GM19023 (cell line): ENCODE results near the gene MED27.

Source experiments
- ATAC-seq: cut with Tn5 transposase; IDR thresholded peaks from one replicate; pipeline ENCODE4 v1.9.1; 2021; ENCODE audit warnings: mild to moderate bottlenecking, moderate library complexity; ENCODE audit not compliant: unreplicated experiment

MED27 gene

DNA sequence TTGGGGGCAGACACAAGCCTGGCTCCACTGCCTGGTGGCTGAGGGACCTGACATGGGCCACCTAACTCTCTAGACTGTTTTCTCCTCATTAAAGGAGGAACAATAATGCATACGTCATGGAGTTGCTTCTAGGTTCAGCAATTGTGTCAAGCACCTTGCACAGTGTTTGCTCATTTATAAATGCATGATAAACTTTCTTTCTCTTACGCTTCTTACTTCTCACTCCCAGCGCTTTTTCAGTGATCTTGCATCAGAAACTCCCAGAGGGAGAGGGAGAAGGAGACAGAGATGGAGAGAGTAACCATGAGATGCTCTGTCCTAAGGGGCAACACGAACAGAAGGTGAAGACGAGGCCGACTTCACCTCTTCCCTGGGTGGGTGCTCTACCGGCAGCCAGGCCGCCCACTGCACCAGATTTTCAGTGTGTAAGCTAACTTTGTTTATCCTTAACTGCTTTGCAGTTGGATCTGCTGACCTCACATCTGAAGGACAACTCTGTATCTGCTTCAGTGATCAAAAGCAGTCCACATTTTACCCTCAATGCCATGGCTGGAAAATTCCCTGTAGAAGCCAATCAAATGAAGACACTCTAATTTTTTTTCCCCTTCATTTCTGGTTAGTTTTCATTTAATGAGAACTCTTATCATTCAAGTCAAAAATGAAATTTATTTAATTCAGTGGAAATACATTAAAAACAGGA is 35.3 kb downstream of the MED27 start:
- ATAC-seq: no peak

DNA sequence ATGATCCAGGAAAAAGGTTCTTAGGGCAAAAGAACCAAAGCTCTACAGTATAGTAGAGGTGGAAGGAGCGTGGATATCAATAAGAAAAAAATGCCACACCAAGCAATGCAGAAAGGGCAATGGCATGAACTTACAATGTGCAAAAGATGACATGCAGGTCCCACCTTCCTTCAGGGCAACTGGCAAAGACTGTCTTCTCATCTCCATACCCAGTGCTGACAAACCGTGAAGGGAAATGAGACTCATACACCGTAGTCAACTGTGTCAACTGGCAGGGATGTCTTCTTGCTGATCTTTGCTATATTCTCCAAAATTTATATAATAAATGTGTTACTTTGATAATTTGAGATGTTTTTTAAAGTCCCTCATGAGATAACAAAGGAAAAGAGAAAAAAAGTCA is 36.0 kb downstream of the MED27 start:
- ATAC-seq: no peak

DNA sequence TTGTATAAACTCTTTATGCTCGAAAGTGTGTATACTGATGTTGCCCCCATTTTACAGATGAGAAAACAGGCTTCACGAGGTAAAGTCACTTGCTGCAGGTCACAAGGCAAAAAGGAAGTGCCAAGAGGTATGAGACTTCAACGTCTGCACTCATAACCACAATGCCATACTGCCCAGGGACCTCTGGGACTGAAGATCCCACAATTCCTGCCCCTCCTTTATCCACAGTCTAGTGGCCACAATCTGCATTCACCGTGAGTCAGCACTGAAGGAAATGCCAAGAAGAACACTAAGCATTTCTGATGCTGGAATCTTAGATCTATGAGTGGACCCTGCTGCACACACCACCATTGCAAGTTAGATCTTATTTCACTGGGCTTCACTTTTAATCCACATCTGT is 37.3 kb downstream of the MED27 start:
- ATAC-seq: no peak

GRCh38 chr9:132041798-132042197 is 37.9 kb downstream of the MED27 start:
- ATAC-seq: no peak

DNA sequence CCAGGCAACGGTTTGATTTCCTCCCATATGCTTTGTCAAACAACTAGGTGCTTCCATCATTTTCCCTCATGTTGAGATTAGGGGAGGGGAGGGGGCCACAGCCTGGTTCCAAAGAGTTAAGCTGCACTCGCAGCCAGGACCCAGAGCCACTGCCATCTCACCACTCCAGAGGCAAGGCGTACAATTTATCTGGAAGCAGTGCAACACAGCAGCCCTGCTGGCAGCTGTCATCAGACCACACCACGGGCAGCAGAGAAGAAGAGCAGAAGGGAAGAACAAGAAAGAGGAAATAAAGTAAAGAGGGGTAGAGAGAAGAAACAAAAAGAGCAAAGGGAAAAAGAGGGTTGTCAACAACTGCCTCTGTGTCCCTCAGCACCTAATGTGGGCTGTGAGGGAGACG is 38.9 kb downstream of the MED27 start:
- no peak for ATAC-seq

DNA sequence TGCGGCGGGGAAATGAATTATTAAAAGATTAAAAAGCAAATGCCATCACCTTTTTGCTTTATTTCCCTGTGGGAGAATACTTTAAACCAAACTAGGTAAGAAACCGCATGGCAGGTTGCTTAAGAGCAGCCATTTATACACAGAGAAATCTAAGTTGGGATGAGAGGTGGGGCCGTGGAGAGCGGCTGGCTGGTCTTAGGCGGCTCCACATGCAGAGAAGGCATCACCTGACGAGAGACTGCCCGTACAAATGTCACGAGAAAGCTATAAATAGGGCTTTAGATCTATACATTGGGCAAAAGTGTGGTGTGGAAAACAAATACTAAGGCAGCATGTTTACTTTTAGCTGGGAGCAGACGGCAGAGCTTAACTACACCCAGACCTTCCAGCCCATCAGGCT is 39.4 kb downstream of the MED27 start:
- ATAC-seq: no peak

- no peak for ATAC-seq
Observed at GRCh38 chr9:132039284-132039683, 40.4 kb downstream of the MED27 start.

DNA sequence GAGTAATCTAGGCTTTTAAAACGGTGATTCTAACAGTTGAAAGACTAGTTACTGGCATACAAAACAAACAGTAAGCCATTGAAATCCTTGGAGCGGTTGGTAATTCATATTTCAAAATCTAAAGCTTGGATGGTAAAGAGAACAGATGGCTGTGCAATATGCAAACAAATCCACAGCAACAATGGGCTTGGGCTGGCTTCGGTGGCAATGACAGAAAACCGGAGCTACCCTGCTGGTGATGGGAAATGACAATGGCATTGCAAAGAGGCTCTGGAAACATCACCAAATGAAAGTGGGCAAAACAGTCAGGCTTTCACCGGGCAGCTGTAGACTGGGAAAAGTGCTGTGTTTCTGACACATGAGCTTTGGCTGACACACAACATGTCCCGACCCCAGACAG is 42.2 kb downstream of the MED27 start:
- no peak for ATAC-seq

DNA sequence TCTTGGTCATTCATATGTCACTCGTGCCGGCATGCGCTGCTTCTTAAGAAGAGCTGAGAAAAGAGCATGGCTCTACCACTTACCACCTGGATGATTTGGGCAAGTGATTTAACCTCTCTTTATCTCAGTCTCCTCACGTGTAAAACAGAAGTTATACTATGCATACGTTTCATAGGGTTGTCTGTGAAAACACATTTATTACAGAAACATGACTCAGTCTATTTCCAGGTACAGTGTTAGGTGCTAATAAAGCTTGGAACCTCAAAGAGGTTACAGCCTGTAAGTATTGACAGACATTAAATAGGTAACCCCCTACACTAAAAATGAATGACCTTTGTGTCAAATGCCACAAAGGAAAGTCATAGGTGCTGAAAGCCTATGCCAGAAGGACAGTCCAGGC is 43.1 kb downstream of the MED27 start:
- no peak for ATAC-seq

- no peak for ATAC-seq
Observed at GRCh38 chr9:132035679-132036078, 44.0 kb downstream of the MED27 start.

DNA sequence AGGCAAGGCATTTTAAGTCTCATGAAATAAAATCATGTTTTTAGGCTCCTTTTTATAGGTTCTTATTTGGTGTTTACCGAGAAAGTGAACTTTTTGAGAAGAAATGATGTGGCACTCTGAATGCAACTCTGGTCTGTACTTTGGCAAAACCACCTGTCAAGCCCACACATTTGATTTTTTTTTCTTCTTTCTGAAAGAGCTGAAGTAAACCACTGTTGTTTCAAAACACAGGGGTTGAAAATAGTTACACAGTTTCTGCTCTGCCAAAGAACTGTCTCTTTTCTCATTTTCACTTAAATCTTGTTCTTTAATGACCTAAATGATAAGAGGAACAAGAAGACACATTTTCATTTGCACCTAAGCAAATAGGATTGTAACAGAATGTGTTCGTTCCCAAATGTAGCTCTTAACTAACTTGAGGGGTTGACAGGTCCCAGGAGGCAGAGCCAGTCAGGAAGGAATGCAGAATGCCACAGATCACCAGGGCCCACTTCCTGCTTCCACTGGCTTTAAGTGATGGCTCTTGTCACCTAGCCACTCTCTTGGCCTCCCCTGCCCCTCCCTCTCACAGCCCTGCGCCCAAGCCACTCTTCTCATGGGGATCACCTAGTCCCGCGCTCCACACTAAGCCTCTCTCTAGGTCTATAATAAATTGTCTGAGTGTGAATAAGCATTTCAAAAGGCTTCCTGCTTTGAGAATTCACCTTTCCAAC is 47.3 kb downstream of the MED27 start:
- ATAC-seq: no peak

- no peak for ATAC-seq
Observed at GRCh38 chr9:132031467-132032237, 48.0 kb downstream of the MED27 start.

DNA sequence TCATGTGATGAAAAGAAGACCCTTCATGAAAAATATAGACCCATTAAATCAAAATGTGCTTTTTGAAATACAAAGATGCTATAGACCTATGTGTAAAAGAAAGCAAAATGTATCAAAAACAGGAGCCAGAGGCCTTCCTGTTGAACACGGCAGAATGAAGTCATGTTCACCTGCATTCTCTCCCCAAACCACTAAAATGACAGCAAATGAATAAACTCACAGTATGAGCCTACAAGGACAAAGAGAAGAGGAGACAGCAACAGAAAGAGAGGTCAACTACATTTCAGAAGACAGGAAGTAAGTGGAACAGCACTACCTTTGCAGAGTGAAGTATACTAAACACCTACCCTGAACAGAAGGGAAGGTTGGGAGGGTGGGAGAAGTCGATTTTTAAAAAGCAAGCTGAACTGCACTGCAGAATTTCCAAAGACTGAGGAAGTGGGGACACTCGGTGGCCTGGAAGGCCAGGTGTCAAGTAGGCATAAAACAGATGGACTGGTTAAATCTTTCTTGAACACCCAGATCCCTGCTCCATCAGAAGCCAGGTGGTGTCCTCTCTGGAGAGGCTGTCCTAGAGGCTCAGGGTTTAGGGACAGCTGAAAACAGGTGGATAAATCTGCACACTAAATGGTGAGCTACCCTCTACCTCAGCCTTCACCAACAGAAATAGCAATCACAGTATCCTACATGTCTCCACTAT is 48.9 kb downstream of the MED27 start:
- ATAC-seq: no peak

DNA sequence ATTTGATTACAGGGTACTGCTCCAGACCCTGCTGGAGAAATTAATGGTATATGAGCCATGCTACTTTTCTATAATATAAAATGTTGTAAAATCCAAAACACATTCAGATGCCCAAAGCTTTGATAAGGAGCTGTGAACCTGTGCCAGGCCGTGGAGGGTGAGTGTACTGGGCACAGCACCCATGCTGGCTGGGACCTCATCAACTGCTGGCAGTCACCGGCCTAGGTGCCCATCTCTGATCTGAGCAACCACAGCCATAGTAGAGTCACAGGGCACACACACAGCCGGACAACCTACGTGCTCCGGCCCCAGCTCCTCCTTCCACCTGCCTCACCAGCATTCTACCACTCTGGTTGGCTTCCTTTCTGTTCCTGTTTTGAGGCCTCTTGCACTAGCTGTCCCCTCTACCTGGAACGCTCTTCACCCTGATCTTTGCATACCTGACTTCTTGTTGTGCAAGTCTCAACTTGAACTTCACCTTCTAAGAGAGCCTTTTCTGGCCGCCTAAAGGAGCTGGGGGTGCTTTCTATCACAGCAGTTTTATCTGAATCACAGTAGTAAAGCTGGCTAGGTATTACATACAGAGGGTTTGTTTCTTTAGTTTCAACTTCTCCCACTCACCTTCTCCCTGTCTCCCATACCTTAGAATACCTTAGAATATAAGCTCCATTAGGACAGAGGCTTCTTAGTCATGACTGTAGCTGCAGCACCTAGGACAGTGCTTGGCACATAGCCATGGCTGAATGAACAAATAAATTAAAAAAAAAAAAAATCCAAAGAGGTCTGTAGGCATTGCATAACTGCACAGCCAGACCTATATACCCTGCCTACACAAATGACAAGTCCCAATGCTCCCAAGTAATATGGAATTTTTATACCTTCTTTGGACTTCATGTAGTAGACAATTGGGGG is 51.7 kb downstream of the MED27 start:
- ATAC-seq: no peak

- ATAC-seq: no peak
Observed at GRCh38 chr9:132026932-132027585, 52.6 kb downstream of the MED27 start.

DNA sequence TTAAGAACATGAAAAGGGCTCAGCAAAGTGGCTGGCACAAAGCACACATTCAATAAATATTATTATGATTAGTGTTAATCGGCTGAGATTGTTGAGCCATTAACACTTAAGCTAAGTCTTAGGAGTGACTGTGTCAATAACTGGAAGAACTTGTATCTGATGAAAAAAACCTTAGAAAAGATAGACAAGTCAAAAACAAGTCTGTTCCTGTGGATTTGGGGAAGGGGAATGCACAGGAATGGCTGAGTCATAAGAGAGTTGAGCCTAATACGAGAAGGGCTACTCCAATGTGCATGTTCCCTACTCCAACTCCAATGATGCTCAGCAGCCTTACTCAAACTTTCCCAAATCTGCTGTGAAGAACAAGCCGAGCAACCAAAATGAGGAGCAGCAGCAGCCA is 53.9 kb downstream of the MED27 start:
- no peak for ATAC-seq

GRCh38 chr9:132024589-132024988 is 55.1 kb downstream of the MED27 start:
- no peak for ATAC-seq

GRCh38 chr9:132023419-132024180 is 56.1 kb downstream of the MED27 start:
- no peak for ATAC-seq
